HG02938 (cell line): ENCODE results near the gene C1orf232.

Source experiments
- ATAC-seq: cut with Tn5 transposase; IDR thresholded peaks from one replicate; pipeline ENCODE4 v1.9.1; 2021; ENCODE audit warnings: mild to moderate bottlenecking, moderate library complexity; ENCODE audit not compliant: unreplicated experiment

The C1orf232 gene

DNA sequence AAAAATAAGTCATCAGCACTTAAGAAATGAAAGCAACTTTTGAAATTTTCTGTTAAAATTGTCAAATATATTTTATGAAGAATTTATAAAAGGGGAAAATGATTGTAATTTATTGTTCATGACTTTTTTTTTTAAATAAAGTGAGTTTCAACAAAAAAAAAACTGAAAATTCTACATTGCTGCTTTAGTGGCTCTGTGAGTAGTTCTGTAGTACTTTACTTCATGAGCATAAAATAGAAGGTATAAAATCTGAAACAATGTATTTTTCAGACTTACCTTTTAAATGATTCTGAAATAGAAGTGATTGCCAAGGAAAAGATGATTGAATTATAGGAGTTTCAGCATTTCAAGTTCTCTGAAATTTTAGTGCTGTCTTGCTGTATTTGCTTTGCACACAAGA lies 43.4 kb downstream of the C1orf232 start:
- no peak for ATAC-seq

DNA sequence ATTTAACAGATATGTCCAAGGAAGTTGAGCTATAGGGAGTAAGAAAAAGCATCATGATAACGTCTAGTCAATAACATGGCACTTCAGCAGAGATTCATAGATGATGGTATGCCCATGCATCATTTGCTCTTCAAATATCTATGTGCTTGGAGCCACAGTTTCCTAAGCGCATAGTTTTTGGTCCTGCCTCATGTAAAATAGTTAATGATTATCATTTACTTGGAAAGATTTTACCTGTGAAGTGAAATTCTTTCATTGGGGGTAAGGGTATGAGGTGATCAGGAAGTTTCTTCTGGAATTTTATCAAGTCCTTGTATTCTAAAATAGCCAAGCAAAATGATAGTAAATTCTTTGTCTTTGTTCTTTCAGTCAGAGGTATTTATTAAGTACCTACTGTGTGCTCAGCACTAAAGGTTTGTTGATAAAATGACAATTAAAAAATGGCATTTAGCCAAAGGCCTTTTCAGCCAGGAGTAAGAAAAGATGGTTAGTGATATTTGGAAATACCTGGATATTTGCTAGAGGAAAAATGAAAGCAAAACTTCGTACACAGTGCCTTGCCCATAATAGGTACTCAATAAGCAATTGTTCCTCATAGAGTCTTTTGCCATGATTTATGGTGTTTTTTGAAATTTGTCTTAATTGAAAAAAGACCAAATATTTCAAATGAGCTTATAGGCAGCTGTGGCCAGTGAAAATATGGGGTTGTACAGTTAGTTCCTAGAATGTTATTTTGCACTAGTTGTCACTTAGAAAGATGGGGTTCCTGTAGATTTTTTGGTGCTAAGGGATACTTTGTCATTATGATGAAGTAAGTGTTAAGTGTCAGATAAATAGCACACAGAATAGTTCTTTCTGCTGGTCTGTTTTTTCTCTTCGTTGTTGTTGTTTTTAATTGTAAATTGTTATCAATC lies 44.1 kb downstream of the C1orf232 start:
- no peak for ATAC-seq

DNA sequence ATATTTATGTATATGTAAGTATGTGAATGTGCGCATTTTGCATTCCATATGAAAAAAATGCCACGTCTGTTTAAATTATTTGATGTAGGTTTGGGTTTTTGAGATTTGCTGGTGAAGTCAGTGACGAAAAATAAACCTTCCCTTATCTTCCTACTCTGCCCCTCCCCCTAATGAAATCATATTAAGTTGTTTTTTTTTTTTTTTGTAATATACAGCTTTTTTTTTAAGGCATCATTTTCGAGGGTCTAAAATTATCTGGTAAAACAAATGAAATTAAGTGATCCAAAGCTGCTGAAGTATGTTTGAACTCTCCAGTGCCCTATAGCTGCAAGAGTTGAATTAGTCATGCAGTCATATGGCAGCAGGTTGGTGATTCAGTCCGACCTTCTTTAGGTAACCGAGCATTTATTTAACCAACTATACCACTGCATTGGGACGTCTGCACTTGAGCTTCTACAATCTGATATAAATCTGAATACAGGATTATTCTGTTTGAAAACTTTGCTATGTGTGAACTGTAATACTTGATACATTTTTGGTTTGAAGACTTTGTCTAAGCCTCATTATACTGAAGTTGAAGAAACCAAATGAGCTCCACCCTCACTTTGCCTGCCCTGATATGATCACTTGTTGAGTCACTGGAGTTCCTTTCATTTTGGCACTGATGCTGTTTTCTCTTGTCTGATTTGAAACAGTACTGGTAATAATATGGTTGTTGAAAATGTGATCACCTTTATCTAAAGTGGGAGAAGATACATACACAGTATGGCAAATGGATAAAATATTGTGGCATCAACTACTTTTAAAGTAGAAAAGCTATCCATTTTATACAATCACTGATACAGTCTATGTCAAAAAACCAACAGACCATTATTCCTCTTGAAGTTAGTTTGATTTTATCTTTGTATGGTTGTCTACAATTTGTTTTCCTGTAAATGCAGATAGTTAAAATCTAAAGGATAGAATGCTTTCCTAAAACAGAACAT lies 45.5 kb downstream of the C1orf232 start:
- no peak for ATAC-seq

DNA sequence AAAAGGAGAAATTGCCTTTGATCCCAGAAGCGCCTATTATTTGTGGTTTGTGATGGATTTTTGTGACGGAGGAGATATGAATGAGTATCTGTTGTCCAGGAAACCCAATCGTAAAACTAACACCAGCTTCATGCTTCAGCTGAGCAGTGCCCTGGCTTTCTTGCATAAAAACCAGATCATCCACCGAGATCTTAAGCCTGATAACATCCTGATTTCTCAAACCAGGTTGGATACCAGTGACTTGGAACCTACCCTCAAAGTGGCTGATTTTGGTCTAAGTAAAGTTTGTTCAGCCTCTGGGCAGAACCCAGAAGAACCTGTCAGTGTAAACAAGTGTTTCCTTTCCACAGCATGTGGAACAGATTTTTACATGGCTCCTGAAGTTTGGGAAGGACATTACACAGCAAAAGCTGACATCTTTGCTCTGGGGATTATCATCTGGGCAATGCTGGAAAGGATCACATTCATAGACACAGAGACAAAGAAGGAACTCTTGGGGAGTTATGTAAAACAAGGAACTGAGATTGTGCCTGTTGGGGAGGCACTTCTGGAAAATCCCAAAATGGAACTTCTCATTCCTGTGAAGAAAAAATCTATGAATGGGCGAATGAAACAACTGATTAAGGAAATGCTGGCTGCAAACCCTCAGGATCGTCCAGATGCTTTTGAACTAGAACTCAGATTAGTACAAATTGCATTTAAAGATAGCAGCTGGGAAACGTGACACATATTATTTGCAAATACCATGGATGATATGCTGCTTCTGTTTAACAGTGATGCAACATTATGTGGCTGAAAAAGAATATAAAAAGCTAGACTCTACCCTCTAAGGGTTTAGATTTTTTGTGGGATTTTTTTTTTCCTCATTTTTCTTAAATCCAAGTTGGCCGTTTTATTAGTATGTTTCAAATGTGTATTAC lies 46.6 kb downstream of the C1orf232 start:
- ATAC-seq, result no peak

DNA sequence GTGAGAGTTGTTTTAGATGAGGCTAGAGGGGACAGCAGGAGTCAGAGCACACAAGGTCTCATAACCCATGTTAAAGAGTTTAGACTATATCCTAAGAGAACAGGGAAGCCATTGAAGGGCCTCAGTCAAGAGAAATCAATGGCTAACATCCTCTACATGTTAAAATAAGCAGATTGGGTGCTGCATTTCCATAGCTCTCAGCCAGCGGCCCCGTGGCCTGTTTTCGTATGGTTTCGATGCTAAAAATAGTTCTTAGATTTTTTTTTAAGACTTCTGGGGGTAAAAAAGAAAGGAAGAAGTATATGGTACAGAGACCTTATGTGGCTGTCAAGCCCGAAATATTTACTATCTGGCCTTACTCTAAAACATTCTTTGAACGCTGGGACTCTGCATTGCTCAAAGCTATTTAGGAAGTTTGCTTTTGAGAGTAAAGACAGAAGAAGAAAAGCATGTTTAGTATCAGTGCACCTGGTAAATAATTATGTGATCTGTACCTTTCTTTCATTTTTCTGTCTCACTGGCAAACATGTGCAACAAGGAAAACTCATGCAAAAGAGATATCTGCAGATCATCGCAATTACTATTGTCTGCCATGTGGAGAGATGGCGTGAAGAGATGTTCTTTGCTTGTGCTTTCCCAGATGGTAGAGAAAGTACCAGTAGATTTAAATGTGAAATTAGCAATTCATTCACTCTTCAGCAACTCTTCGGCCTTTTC lies 48.7 kb downstream of the C1orf232 start:
- ATAC-seq, result no peak

DNA sequence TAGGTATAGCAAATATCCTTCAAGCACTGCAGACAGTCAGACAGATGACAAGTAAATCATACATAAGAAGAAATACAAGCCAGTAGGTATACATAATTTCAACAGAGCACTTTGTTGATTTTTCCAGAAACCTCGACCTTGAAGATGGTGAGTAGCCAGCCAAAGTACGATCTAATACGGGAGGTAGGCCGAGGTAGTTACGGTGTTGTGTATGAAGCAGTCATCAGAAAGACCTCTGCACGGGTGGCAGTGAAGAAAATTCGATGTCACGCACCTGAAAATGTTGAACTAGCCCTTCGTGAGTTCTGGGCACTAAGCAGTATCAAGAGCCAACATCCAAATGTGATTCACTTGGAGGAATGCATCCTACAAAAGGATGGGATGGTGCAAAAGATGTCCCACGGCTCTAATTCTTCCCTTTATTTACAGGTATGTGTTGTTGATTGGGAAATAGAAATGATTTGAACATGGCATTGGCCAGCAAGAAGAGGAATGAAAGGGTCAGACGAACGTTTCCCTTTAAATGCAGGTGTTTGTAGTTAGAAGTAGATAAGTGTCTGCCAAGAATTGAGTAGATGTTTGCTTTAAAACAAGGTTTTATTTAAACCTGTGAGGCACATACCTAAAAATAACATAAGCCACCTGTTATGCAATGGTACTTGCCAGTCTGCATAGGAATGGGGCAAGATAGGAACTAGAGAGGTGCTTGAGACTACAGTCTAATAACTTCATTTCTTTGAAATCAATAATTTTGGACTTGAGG lies 54.4 kb downstream of the C1orf232 start:
- ATAC-seq, result no peak
